OCI-LY7 (cell line): ENCODE data around the gene SLC27A1.

ENCODE experiments used
- EZH2phosphoT487 ChIP-seq: fragments of 200-600 bp; sonication (generic); IDR thresholded peaks from 2 replicates; pipeline ENCODE4 v1.6.1; 2018; ENCODE audit warnings: low read depth, borderline replicate concordance, mild to moderate bottlenecking, mixed run types, antibody characterized with exemption, low read length, moderate library complexity, mixed read lengths
- TF ChIP-seq, protein P1 (sequence below): fragments of 200-600 bp; sonication (generic); conservative IDR thresholded peaks from 2 replicates; pipeline ENCODE4 v1.5.1; 2014; ENCODE audit warnings: mild to moderate bottlenecking, antibody characterized with exemption, low read length, moderate library complexity, mixed read lengths

DNA sequence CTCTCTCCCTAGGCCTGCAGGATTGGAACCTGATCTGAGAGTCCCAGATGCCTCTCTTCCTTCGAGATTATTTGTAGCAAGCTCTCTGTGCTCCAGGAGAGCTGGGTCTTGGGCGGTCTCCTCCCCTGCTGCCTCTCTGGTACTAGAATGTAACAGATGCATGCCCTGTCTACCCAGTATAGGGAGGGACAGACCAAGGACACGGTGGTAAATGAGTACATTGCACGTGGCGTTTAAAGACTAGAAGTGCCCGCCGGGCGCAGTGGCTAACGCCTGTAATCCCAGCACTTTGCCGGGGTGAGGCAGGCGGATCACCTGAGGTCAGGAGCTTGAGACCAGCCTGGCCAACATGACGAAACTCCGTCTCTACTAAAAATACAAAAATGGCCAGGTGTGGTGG is 11.7 kb downstream of the SLC27A1 start:
- TF ChIP-seq, protein P1, sequence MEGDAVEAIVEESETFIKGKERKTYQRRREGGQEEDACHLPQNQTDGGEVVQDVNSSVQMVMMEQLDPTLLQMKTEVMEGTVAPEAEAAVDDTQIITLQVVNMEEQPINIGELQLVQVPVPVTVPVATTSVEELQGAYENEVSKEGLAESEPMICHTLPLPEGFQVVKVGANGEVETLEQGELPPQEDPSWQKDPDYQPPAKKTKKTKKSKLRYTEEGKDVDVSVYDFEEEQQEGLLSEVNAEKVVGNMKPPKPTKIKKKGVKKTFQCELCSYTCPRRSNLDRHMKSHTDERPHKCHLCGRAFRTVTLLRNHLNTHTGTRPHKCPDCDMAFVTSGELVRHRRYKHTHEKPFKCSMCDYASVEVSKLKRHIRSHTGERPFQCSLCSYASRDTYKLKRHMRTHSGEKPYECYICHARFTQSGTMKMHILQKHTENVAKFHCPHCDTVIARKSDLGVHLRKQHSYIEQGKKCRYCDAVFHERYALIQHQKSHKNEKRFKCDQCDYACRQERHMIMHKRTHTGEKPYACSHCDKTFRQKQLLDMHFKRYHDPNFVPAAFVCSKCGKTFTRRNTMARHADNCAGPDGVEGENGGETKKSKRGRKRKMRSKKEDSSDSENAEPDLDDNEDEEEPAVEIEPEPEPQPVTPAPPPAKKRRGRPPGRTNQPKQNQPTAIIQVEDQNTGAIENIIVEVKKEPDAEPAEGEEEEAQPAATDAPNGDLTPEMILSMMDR = no peak
- TF ChIP-seq EZH2phosphoT487 = no peak
